GM18519 (cell line): ENCODE data around the gene RFTN1.

Source experiments
- ATAC-seq: cut with Tn5 transposase; IDR thresholded peaks from one replicate; pipeline ENCODE4 v1.9.1; 2021; ENCODE audit warnings: mild to moderate bottlenecking, moderate library complexity; ENCODE audit not compliant: unreplicated experiment, low FRiP score

Gene RFTN1

DNA sequence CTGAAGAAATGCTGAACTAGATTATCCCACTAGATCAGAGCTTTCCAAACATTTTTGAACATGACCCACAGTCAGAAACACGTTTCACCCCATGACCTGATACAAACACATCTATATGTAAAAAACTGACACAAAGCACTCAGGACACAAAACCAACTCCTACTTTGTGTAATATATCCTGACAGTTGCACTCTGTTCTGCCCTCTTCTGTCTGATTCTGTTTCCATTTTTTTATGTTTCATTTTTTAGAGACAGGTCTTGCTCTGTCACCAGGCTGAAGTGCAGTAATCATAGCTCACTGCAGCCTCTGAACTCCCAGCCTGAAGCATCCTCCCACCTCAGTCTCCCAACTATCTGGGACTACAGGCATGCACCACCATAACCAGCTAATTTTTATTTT, 15.8 kb upstream of the RFTN1 start:
- no peak for ATAC-seq

GRCh38 chr3:16528581-16528993, 15.1 kb upstream of the RFTN1 start:
- no peak for ATAC-seq

DNA sequence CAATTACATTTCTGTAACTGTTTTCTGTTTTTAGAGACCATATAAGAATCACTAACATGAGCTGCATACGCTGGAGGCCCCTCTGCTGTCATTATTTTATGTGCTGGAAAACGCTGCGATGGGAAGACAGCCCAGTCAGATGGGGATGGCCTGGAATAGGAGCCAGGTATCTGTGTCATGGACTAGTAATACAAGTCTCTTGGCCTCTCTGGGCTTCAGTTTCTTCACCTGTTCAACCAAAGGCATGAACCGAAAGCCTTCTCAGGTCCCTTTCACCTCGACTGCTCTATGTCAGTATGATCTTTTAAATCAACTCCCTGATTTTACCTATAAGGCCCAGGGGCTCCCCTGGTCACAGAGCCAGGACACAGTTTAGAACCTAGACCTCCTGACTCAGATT, 14.6 kb upstream of the RFTN1 start:
- ATAC-seq = no peak

DNA sequence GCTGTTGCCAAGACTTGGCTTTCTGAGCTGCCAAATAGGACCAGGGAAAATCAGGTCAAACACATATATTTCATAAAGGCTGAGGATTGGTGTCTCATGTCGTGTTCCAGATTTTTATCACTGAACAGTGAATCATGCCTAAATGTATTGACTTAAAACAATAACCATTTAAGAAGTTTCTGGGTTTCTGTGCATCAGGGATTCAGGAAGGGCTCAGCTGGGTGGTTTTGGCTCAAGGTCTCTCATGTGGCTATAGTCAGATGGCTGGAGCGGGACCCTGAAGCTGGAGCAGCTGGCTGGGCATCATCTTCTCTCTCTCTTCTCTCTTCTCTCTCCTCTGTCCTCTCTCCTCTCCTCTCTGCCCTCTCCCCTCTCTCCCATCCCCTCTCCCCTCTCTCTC, 10.7 kb upstream of the RFTN1 start:
- ATAC-seq = no peak

- ATAC-seq = no peak
Observed at GRCh38 chr3:16523778-16524177, 10.3 kb upstream of the RFTN1 start.

GRCh38 chr3:16522834-16523233, 9.3 kb upstream of the RFTN1 start:
- ATAC-seq = no peak

GRCh38 chr3:16520970-16521881, 7.7 kb upstream of the RFTN1 start:
- peak; percentile 57 for ATAC-seq

GRCh38 chr3:16520241-16520969, 6.9 kb upstream of the RFTN1 start:
- ATAC-seq = peak; percentile 2

- no peak for ATAC-seq
Observed at GRCh38 chr3:16516695-16517481, 3.4 kb upstream of the RFTN1 start.

DNA sequence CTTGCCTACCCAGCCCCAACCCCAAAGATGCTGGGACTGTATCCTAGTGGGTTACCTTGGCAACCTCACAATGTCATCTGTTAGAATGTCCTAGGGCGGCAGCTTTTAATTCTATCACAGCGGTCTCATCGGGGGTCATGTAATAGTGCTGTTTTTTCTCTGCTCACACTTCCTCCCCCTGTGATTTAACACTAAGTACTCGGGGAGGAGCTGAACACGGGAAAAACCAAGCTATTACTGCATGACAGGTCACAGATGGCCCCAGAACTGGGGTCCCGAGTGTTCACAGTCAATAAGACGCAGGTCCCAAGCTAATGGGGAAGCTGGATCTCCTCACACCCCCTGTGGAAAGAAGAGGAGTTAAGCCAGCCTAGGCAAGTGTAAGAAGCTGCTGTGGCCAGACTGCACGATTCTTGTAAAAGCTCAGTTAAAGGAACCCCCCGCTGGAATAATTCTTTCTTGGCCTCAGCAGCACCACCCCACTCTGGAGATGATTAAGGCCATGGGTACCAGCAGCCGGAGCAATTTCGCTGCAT, 2.5 kb upstream of the RFTN1 start:
- ATAC-seq = no peak

DNA sequence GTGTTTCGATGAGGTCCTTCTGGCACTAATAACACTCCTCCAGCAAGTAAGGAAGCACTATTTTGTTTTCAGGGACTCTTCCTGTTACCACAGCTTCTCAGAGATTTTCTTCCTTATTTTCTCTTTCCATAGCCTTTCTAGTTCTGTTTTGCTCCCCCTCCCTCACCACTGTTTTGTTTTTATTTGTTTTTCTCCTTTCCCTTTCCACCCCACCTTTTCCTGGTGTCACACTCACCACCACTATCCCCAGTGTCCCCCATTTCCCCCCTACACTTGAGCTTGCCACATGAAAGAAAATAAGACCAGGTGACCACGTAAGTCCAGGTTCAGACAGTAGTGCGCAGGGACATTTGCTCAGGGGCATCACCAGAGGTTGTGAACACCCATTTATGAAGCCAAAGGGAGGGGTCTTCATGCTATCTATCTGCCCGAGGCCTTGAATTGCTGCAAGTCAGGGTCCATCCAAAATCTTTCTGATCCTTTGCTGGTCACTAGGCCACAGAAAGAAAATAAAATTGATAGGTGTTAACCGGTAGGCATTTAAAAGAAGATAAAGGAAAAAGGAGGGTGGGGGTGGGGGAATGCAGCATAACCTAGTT, 1.4 kb upstream of the RFTN1 start:
- no peak for ATAC-seq

DNA sequence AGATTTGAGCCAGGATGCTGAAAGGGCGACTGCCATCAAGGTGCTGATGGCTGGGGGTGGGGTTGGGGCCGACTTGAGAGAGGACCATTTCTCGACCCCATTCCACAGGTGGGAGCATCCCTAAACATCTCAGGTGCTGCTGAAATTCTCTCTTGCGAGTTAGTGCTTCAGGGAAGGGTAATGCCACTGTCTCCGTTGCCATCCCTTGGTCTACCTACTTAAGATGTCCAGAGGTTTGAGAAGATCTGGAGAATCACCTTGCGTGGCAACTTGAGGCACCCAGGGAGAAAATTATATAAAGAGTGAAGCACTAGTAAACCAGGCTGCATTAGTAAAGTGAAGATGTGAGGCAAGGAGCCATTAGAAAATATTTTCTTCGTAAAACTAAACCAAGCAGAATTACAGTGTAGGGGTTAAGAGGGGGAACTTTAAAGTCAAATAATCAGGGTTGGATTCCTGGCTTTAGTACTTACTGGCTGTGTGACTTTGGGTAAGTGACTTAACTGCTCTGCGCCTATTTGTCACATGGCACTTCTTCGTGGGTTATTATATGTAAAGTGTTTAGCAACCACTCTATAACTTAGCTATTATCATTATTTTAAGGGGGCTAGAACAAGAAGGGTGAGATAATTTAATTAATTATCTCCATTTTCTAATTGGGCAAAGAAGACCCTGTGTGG, 662 bp upstream of the RFTN1 start:
- no peak for ATAC-seq

DNA sequence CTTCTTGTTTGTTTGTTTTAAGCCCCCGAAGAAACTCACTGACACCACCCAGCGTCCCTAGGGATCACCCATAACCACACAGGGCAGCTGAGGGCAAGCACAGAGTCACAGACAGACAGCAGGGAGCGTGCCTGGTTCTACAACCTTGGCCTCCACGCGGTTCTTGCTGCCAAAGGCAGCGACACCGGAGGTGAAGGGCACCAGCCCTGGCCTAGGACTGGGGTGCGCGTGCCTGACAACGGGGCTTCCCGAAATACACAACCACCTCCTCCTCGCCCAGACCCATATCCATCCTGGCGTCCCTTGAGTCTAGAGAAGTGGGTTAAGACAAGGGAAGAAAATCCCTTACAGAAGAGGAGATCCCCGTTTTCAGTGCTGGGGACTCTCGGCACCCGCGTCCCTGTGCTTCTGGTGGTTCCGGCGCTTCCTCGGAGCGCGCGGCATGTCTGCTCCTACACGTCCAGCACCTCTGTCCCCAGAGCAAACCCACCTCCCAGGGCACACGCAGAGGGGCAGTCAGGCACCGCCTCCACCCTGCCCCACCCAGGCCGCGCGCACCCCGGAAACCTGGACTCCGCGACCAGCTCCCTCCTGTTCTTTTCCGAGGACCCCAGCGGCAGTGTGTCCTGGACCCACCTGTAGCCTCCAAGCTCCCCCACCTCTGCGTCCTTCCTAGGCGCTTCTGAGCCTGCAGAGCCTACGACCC, 911 bp downstream of the RFTN1 start:
- ATAC-seq = no peak

GRCh38 chr3:16511681-16512434, 1.6 kb downstream of the RFTN1 start:
- peak; percentile 39 for ATAC-seq

DNA sequence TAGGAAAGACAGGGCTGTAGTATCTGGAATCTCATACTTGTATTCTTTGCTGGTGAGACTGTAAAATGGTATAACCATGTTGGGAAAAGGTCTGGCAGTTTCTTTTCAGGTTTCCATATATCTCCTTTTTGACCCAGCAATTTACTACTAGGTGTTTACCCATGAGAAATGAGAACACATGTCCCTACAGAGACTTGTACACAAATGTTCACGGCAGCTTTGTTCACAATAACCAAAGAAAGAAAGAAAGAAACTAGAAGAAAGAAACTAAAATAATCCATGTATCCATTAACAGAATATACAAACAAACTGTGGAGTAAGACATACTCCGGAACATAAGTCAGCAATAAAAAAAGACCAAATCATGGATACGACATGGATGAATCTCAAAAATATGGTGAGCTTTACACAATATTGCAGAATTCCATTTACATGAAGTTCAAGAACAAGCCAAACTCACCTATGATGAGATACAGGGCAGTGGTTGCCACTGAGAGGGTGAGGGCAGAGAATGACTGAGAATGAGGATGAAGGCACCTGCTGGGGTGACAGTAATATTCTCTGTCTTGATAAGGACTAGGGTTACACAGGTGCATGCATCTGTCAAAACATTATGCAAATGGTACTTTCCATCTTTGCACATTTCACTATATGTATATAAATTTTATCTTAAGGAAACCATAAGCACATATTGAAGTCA, 2.7 kb downstream of the RFTN1 start:
- no peak for ATAC-seq

DNA sequence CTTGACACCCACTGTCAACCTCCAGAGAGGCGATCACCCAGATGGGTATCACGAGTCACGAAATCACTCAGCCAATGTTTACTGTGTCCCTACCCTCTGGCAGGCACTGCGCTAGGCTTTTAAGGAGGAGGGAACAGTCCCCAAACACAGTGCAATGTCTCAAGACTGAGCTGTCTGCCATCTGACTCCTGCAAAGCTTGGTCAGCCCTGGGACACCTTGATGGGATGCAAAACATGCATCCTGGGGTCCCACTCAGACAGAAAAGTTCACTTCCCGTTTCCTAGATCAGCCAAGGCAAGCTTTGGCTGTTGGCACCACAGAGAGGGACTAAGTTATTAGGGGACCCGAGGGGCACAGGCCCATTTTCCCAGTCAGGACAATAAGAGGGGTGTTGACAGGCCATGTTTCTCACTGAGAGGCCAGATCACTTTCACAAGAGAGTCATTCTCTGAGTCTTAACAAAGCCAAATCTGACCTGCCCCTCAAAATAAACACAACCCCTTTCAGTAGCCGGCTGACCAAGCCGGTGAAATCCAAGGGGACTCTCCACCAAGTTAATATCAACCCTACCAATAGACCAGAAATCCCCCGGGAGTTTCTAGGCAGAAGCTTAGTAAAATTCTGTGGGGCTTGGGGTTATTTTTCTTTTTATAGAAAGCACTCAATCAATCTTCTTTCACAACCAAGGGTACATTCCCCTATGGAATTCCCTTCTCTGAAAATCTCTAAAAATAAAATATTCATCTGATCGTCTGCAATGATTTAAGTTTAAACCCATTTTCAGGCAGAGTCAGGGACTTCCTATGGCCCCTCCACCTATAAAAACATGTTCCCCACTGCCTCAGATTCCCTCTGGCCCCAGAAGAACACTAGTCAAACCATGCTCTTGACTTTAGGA, 3.5 kb downstream of the RFTN1 start:
- ATAC-seq = no peak

GRCh38 chr3:16508591-16508995, 4.9 kb downstream of the RFTN1 start:
- no peak for ATAC-seq
